HepG2 (cell line): Measurements from ENCODE around the gene FAM83E. TPM values are rescaled to one million over a fixed set of nuclear protein-coding genes. Genes with fewer than 3 reads are reported as not detected.
A peak's percentile ranks its signal among the peaks of the same experiment; 100 is the strongest.

Source experiments
- BCL3 ChIP-seq: sonication (generic); formaldehyde crosslinking; IDR thresholded peaks from 2 replicates; pipeline ENCODE4 v1.5.1; 2020; ENCODE audit warnings: mild to moderate bottlenecking, missing genetic modification reagents, moderate library complexity
- GATAD2A ChIP-seq: IDR thresholded peaks from 2 replicates; pipeline ENCODE4 v1.6.1; 2016
- GFI1 ChIP-seq: sonication (generic); formaldehyde crosslinking; IDR thresholded peaks from 2 replicates; pipeline ENCODE4 v1.5.0; 2020; ENCODE audit warnings: missing genetic modification reagents, mild to moderate bottlenecking, borderline replicate concordance
- NFKB2 ChIP-seq: sonication (generic); formaldehyde crosslinking; IDR thresholded peaks from 2 replicates; pipeline ENCODE4 v1.4.0; 2020; ENCODE audit warnings: missing genetic modification reagents, borderline replicate concordance
- PRDM4 ChIP-seq: sonication (generic); formaldehyde crosslinking; IDR thresholded peaks from 2 replicates; pipeline ENCODE4 v1.9.0; 2021; ENCODE audit warnings: missing genetic modification reagents, borderline replicate concordance
- RELA ChIP-seq: sonication (generic); formaldehyde crosslinking; IDR thresholded peaks from 2 replicates; pipeline ENCODE4 v1.4.0; 2020; ENCODE audit warnings: missing genetic modification reagents
- REPIN1 ChIP-seq: sonication (generic); formaldehyde crosslinking; IDR thresholded peaks from 2 replicates; pipeline ENCODE4 v1.8.0; 2022; ENCODE audit warnings: missing genetic modification reagents, low read depth, mild to moderate bottlenecking, borderline replicate concordance
- RFX3 ChIP-seq: IDR thresholded peaks from 2 replicates; pipeline ENCODE4 v1.6.1; 2016; ENCODE audit warnings: missing biosample characterization, missing genetic modification reagents
- SIX4 ChIP-seq: sonication (generic); formaldehyde crosslinking; IDR thresholded peaks from 2 replicates; pipeline ENCODE4 v1.4.0; 2020; ENCODE audit warnings: missing genetic modification reagents
- ZNF142 ChIP-seq: sonication (generic); formaldehyde crosslinking; IDR thresholded peaks from 2 replicates; pipeline ENCODE4 v1.4.0; 2020; ENCODE audit warnings: missing genetic modification reagents
- ZNF232 ChIP-seq: sonication (generic); formaldehyde crosslinking; IDR thresholded peaks from 2 replicates; pipeline ENCODE4 v1.4.0; 2020; ENCODE audit warnings: missing genetic modification reagents, borderline replicate concordance
- ZNF24 ChIP-seq: fragments of 450-650 bp; IDR thresholded peaks from 2 replicates; pipeline ENCODE4 v1.6.1; 2017; ENCODE audit warnings: antibody characterized with exemption, mild to moderate bottlenecking
- ZNF44 ChIP-seq: sonication (generic); formaldehyde crosslinking; IDR thresholded peaks from 2 replicates; pipeline ENCODE4 v1.5.1; 2020; ENCODE audit warnings: mild to moderate bottlenecking, missing genetic modification reagents
- ZNF510 ChIP-seq: sonication (generic); formaldehyde crosslinking; IDR thresholded peaks from 2 replicates; pipeline ENCODE4 v1.4.0; 2020; ENCODE audit warnings: low read depth, mild to moderate bottlenecking, missing genetic modification reagents
- ZNF546 ChIP-seq: sonication (generic); formaldehyde crosslinking; conservative IDR thresholded peaks from 2 replicates; pipeline ENCODE4 v1.8.1; 2023; ENCODE audit warnings: mild to moderate bottlenecking, missing genetic modification reagents
- ZNF615 ChIP-seq: sonication (generic); formaldehyde crosslinking; IDR thresholded peaks from 2 replicates; pipeline ENCODE4 v1.5.0; 2020; ENCODE audit warnings: mild to moderate bottlenecking, missing genetic modification reagents, borderline replicate concordance
- ZNF775 ChIP-seq: sonication (generic); formaldehyde crosslinking; IDR thresholded peaks from 2 replicates; pipeline ENCODE4 v1.4.0; 2020; ENCODE audit warnings: missing genetic modification reagents, mild to moderate bottlenecking, moderate library complexity, borderline replicate concordance
- ZNF83 ChIP-seq: sonication (generic); formaldehyde crosslinking; IDR thresholded peaks from 2 replicates; pipeline ENCODE4 v1.4.0; 2020; ENCODE audit warnings: missing genetic modification reagents, mild to moderate bottlenecking, borderline replicate concordance
- polyA plus RNA-seq, 8 experiments: library from polyadenylated mRNA; depleted of rRNA in 3 of 8; stranded (reverse) in 7 of 8; unstranded in 1 of 8; fragments of >200 nt; fragmentation: Illumina TruSeq in 4 of 8; extraction: Trizol in 4 of 8; gene quantifications; 2 replicates each; pipeline versions ENCODE4 v1.2.1 to v1.2.3, GENCODE V29; 2011 to 2016; ENCODE audit warnings: low read depth in 4 of 8, missing spikeins in 1 of 8, mixed read lengths in 1 of 8; ENCODE audit not compliant: insufficient read depth in 1 of 8
- total RNA-seq, 5 experiments: library from RNA; depleted of rRNA; stranded (reverse); fragments of >200 nt; fragmentation: Illumina TruSeq; extraction: Trizol; gene quantifications; 2 replicates each; pipeline ENCODE4 v1.2.3, GENCODE V29; 2016; ENCODE audit warnings: low read depth in 1 of 5

The FAM83E gene
- total and polyA plus RNA-seq, 2 of the 13 experiments (the other 11 are each of a cell fraction or from before 2014, with no cell fraction given) = 0.18 to 0.60 TPM

- 0 out of 2 replicates have a peak, but pooled peaks have one; percentile 43 for TF ChIP-seq ZNF142 (CRISPR knock-in tag)
- peak; percentile 74 for TF ChIP-seq GATAD2A (CRISPR knock-in tag)
- TF ChIP-seq RFX3 (CRISPR knock-in tag) = 0 out of 2 replicates have a peak, but pooled peaks have one; percentile 34
- TF ChIP-seq ZNF615 (CRISPR knock-in tag) = no peak; the same call in 1 of the 2 replicates
- peak; percentile 85 for TF ChIP-seq ZNF546
- TF ChIP-seq NFKB2 (CRISPR knock-in tag) = peak; percentile 60; the same call in 1 of the 2 replicates
- TF ChIP-seq REPIN1 (CRISPR knock-in tag) = peak; percentile 87
- no peak for TF ChIP-seq ZNF775 (CRISPR knock-in tag)
- no peak for TF ChIP-seq ZNF83
- TF ChIP-seq ZNF510 = peak; percentile 24; the same call in 1 of the 2 replicates
- peak; percentile 59; the same call in 1 of the 2 replicates for TF ChIP-seq GFI1 (CRISPR knock-in tag)
- TF ChIP-seq BCL3 = peak; percentile 86; the same call in 1 of the 2 replicates
- TF ChIP-seq SIX4 (CRISPR knock-in tag) = peak; percentile 50; the same call in 1 of the 2 replicates
- TF ChIP-seq RELA (CRISPR knock-in tag) = peak; percentile 84; the same call in 1 of the 2 replicates
- TF ChIP-seq ZNF44 (CRISPR knock-in tag) = peak; percentile 97
- TF ChIP-seq ZNF24 = peak; percentile 25; the same call in 1 of the 2 replicates
- peak; percentile 67 for TF ChIP-seq PRDM4 (CRISPR knock-in tag)
- peak; percentile 16; the same call in 1 of the 2 replicates for TF ChIP-seq ZNF232 (CRISPR knock-in tag)
These were observed 4.2 kb upstream of the FAM83E start, which contains the start of the genes RPL18 and SPHK2 (continued) for GRCh38 chr19:48618916-48619691.
